Activated T-helper 2 cell treated with anti-CD3 and anti-CD28 coated beads, Interferon-gamma antibody, Interleukin-2, Interleukin-4, amounts not matched to agents 10 μg/mL and 5 μg/mL and 100 μg/mL, durations not matched to agents 14 hours and 24 hours and 36 hours (primary cell): ENCODE data around the gene RPS6KA2. TPM values are rescaled to one million over a fixed set of nuclear protein-coding genes. Genes with fewer than 3 reads are reported as not detected.

Experiments
- DNase-seq: peaks from one replicate; pipeline ENCODE4 v3.0.0; 2021; ENCODE audit warnings: low spot score
- H3K27ac Mint-ChIP-seq: one replicate; pipeline ENCODE4 v1.8.0; 2021; ENCODE audit warnings: mixed read lengths
- H3K27me3 Mint-ChIP-seq: one replicate; pipeline ENCODE4 v1.8.0; 2021; ENCODE audit warnings: low read depth, mixed read lengths
- H3K36me3 Mint-ChIP-seq: one replicate; pipeline ENCODE4 v1.8.0; 2021; ENCODE audit warnings: low read depth, mixed read lengths
- H3K4me1 Mint-ChIP-seq: one replicate; pipeline ENCODE4 v1.8.0; 2021; ENCODE audit warnings: low read depth, mixed read lengths
- H3K4me3 Mint-ChIP-seq: one replicate; pipeline ENCODE4 v1.8.0; 2021; ENCODE audit warnings: low read depth, mild to moderate bottlenecking, moderate library complexity, mixed read lengths
- H3K9me3 Mint-ChIP-seq: one replicate; pipeline ENCODE4 v1.8.0; 2021; ENCODE audit warnings: mixed read lengths
- intact Hi-C: fragments of 100-400 bp; cut with micrococcal nuclease; formaldehyde crosslinking; loops from one replicate; pipeline ENCODE4 v1.15.1; 2023
- total RNA-seq: library from RNA; stranded (reverse); gene quantifications from 2 replicates; pipeline ENCODE4 v1.2.3, GENCODE V29; 2022

The RPS6KA2 gene
- total RNA-seq, 1 donor from 2014 or later, result 2.1 TPM

- H3K27me3 Mint-ChIP-seq, result peaks cover 2% of the 10 kb centered on the region
- intact Hi-C loops, result loop anchor here (1.0 kb wide), 4 partner anchors 41 to 244 kb away; partner anchors contain the start of genes RPS6KA2 and SFT2D1
- no peaks in the 10 kb centered on the region for H3K9me3 Mint-ChIP-seq
- peak within 1 kb of the TSS; percentile 69 for H3K27ac Mint-ChIP-seq
- peak within 1 kb of the TSS; percentile 89 for H3K4me3 Mint-ChIP-seq
- H3K36me3 Mint-ChIP-seq, result no peaks in the 10 kb centered on the region
- DNase-seq, result peak; percentile 93
- H3K4me1 Mint-ChIP-seq, result peaks cover 9% of the 10 kb centered on the region
These were observed 243.9 kb downstream of the RPS6KA2 start, which contains the start of gene MPC1 for GRCh38 chr6:166382933-166383801. TSS of gene MPC1 (minus strand) at chr6:166382940. CDS start at chr6:166382876, 64 bp downstream.

- H3K27ac Mint-ChIP-seq, result peak overlapping the region; percentile 58
These were observed 244.5 kb downstream of the RPS6KA2 start for GRCh38 chr6:166382500-166382932.

GRCh38 chr6:166381733-166382499, 245.1 kb downstream of the RPS6KA2 start:
- Mint-ChIP-seq H3K27ac (peak overlapping the region; percentile 69), H3K9me3 (no peaks in the 10 kb centered on the region), H3K36me3 (no peaks in the 10 kb centered on the region), H3K4me1 (peaks cover 9% of the 10 kb centered on the region), H3K4me3 (peak overlapping the region; percentile 89), H3K27me3 (no peaks in the 10 kb centered on the region)
- intact Hi-C loops, result loop anchor here (1.0 kb wide), 3 partner anchors 40 to 245 kb away; partner anchors contain the start of genes RPS6KA2 and SFT2D1
- peak; percentile 71 for DNase-seq

More at GRCh38 chr6:166382500-166382932, 244.5 kb downstream of the RPS6KA2 start:
- intact Hi-C loops, result loop anchor here (1.0 kb wide), 3 partner anchors 40 to 245 kb away; partner anchors contain the start of genes RPS6KA2 and SFT2D1
- H3K27me3 Mint-ChIP-seq, result peaks cover 2% of the 10 kb centered on the region
- no peaks in the 10 kb centered on the region for H3K36me3 Mint-ChIP-seq
- no peak for DNase-seq
- no peaks in the 10 kb centered on the region for H3K9me3 Mint-ChIP-seq
- H3K4me3 Mint-ChIP-seq, result peak overlapping the region; percentile 89
- H3K4me1 Mint-ChIP-seq, result peaks cover 9% of the 10 kb centered on the region

GRCh38 chr6:166381381-166381732, 245.7 kb downstream of the RPS6KA2 start:
- Mint-ChIP-seq H3K27me3 (no peaks in the 10 kb centered on the region), H3K36me3 (no peaks in the 10 kb centered on the region), H3K4me3 (peak overlapping the region; percentile 89), H3K27ac (peak overlapping the region; percentile 69), H3K9me3 (no peaks in the 10 kb centered on the region), H3K4me1 (peaks cover 9% of the 10 kb centered on the region)
- no peak for DNase-seq
- intact Hi-C loops, result no loop called here

- intact Hi-C loops, result no loop called here
- no peaks in the 10 kb centered on the region for H3K36me3 Mint-ChIP-seq
- DNase-seq, result no peak
- peaks cover 9% of the 10 kb centered on the region for H3K4me1 Mint-ChIP-seq
- no peak overlapping the region for H3K27ac Mint-ChIP-seq
- no peaks in the 10 kb centered on the region for H3K9me3 Mint-ChIP-seq
- H3K27me3 Mint-ChIP-seq, result no peaks in the 10 kb centered on the region
- H3K4me3 Mint-ChIP-seq, result no peak overlapping the region
These were observed 247.3 kb downstream of the RPS6KA2 start for GRCh38 chr6:166379800-166380199.

GRCh38 chr6:166379103-166379586, 247.9 kb downstream of the RPS6KA2 start:
- no peak overlapping the region for H3K27ac Mint-ChIP-seq
- peaks cover 9% of the 10 kb centered on the region for H3K4me1 Mint-ChIP-seq
- no peaks in the 10 kb centered on the region for H3K9me3 Mint-ChIP-seq
- H3K36me3 Mint-ChIP-seq, result no peaks in the 10 kb centered on the region
- DNase-seq, result no peak
- intact Hi-C loops, result no loop called here
- no peak overlapping the region for H3K4me3 Mint-ChIP-seq
- H3K27me3 Mint-ChIP-seq, result no peaks in the 10 kb centered on the region

- no peaks in the 10 kb centered on the region for H3K36me3 Mint-ChIP-seq
These were observed 249.3 kb downstream of the RPS6KA2 start for GRCh38 chr6:166377721-166378120.

GRCh38 chr6:166375013-166375412, 252.0 kb downstream of the RPS6KA2 start:
- Mint-ChIP-seq H3K27ac (no peak overlapping the region), H3K9me3 (no peaks in the 10 kb centered on the region), H3K36me3 (no peaks in the 10 kb centered on the region), H3K4me3 (no peak overlapping the region), H3K4me1 (peaks cover 1% of the 10 kb centered on the region), H3K27me3 (no peaks in the 10 kb centered on the region)
- no peak for DNase-seq
- intact Hi-C loops, result no loop called here

More at GRCh38 chr6:166377721-166378120, 249.3 kb downstream of the RPS6KA2 start:
- Mint-ChIP-seq H3K4me3 (no peak overlapping the region), H3K9me3 (no peaks in the 10 kb centered on the region), H3K27ac (no peak overlapping the region), H3K27me3 (no peaks in the 10 kb centered on the region), H3K4me1 (peaks cover 9% of the 10 kb centered on the region)
- DNase-seq, result no peak
- intact Hi-C loops, result no loop called here

- no peak overlapping the region for H3K27ac Mint-ChIP-seq
- H3K4me3 Mint-ChIP-seq, result no peak overlapping the region
- no peaks in the 10 kb centered on the region for H3K27me3 Mint-ChIP-seq
- intact Hi-C loops, result no loop called here
- no peaks in the 10 kb centered on the region for H3K9me3 Mint-ChIP-seq
- no peak for DNase-seq
- no peaks in the 10 kb centered on the region for H3K4me1 Mint-ChIP-seq
- peaks cover 2% of the 10 kb centered on the region for H3K36me3 Mint-ChIP-seq
These were observed 256.6 kb downstream of the RPS6KA2 start for GRCh38 chr6:166370489-166370888.

GRCh38 chr6:166369782-166370181, 257.3 kb downstream of the RPS6KA2 start:
- Mint-ChIP-seq H3K27ac (no peak overlapping the region), H3K4me3 (no peak overlapping the region), H3K36me3 (peaks cover 2% of the 10 kb centered on the region), H3K27me3 (no peaks in the 10 kb centered on the region), H3K4me1 (no peaks in the 10 kb centered on the region), H3K9me3 (no peaks in the 10 kb centered on the region)
- DNase-seq, result no peak
- intact Hi-C loops, result no loop called here

- peaks cover 2% of the 10 kb centered on the region for H3K36me3 Mint-ChIP-seq
- no peak overlapping the region for H3K27ac Mint-ChIP-seq
- no peaks in the 10 kb centered on the region for H3K4me1 Mint-ChIP-seq
- intact Hi-C loops, result no loop called here
- no peak for DNase-seq
- no peaks in the 10 kb centered on the region for H3K27me3 Mint-ChIP-seq
- H3K4me3 Mint-ChIP-seq, result no peak overlapping the region
- no peaks in the 10 kb centered on the region for H3K9me3 Mint-ChIP-seq
These were observed 260.1 kb downstream of the RPS6KA2 start for GRCh38 chr6:166366921-166367320.

GRCh38 chr6:166365806-166366205, 261.2 kb downstream of the RPS6KA2 start:
- no peak overlapping the region for H3K27ac Mint-ChIP-seq
- no peak overlapping the region for H3K4me3 Mint-ChIP-seq
- no peaks in the 10 kb centered on the region for H3K9me3 Mint-ChIP-seq
- intact Hi-C loops, result no loop called here
- no peak for DNase-seq
- peaks cover 2% of the 10 kb centered on the region for H3K36me3 Mint-ChIP-seq
- no peaks in the 10 kb centered on the region for H3K4me1 Mint-ChIP-seq
- H3K27me3 Mint-ChIP-seq, result no peaks in the 10 kb centered on the region
